ENCODE data around the gene STXBP6. TPM values are rescaled to one million over a fixed set of nuclear protein-coding genes. Genes with fewer than 3 reads are reported as not detected.

STXBP6 gene
- total RNA-seq, 1 donor from 2014 or later: 6.8 TPM

GRCh38 chr14:25006031-25006430 is 43.9 kb downstream of the STXBP6 start:
- H3K9me3 Mint-ChIP-seq: peaks cover 3% of the 10 kb centered on the region
- H3K27ac Mint-ChIP-seq (ENCODE audit: unreplicated experiment): no peak overlapping the region
- TF ChIP-seq, protein P1, sequence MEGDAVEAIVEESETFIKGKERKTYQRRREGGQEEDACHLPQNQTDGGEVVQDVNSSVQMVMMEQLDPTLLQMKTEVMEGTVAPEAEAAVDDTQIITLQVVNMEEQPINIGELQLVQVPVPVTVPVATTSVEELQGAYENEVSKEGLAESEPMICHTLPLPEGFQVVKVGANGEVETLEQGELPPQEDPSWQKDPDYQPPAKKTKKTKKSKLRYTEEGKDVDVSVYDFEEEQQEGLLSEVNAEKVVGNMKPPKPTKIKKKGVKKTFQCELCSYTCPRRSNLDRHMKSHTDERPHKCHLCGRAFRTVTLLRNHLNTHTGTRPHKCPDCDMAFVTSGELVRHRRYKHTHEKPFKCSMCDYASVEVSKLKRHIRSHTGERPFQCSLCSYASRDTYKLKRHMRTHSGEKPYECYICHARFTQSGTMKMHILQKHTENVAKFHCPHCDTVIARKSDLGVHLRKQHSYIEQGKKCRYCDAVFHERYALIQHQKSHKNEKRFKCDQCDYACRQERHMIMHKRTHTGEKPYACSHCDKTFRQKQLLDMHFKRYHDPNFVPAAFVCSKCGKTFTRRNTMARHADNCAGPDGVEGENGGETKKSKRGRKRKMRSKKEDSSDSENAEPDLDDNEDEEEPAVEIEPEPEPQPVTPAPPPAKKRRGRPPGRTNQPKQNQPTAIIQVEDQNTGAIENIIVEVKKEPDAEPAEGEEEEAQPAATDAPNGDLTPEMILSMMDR (conservative IDR thresholded peaks at IDR 0.05): no peak
- H3K4me3 Mint-ChIP-seq: no peak overlapping the region
- no peak for DNase-seq (ENCODE audit: low read depth, low spot score)
- H3K27me3 Mint-ChIP-seq (ENCODE audit: low read depth): no peaks in the 10 kb centered on the region
- peaks cover 25% of the 10 kb centered on the region for H3K4me1 Mint-ChIP-seq
- peaks cover 3% of the 10 kb centered on the region for H3K36me3 Mint-ChIP-seq (ENCODE audit: low read depth)

DNA sequence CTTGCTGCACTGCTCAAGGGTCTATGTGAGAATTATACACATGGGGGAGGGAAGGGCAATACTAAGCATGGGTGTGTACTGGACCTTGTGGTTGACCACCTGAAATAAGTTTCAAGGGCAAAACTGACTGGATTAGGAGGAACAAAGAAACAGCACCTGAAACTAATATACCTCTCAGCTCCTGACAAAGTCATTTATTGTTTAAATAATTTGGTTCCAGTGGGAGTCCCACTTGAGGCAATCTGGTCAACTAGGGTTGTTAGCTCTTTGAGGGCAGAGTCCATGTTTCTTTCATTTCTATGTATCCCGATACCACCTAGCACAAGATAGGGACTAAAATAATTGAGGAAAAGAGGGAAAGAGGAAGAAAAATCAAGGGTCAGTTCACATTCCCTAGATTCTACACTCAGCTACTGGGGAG is 45.5 kb downstream of the STXBP6 start:
- H3K4me3 Mint-ChIP-seq: no peak overlapping the region
- TF ChIP-seq, protein P1 (conservative IDR thresholded peaks at IDR 0.05): no peak
- peaks cover 6% of the 10 kb centered on the region for H3K9me3 Mint-ChIP-seq
- peaks cover 20% of the 10 kb centered on the region for H3K4me1 Mint-ChIP-seq
- H3K36me3 Mint-ChIP-seq (ENCODE audit: low read depth): peaks cover 7% of the 10 kb centered on the region
- DNase-seq (ENCODE audit: low read depth, low spot score): no peak
- H3K27me3 Mint-ChIP-seq (ENCODE audit: low read depth): no peaks in the 10 kb centered on the region
- no peak overlapping the region for H3K27ac Mint-ChIP-seq (ENCODE audit: unreplicated experiment)

DNA sequence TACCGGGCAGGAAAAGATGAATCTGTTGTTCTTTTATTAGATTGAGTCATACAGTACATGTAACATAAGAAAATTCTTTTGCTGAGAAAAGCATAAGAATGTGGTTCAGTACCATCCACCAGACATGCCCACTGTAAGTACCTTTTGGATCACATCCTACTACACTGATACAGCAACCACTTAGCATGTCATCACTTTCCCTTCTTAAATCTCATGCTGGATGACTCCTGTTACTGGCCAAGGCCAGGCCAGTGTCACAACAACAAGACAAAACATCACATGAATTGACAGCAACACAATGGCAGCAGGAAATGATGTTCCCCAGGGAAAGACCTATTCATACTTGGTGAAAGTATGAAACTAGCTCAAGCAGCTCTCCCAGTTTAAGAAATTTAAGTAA is 46.4 kb downstream of the STXBP6 start:
- Mint-ChIP-seq H3K4me3 (no peak overlapping the region), H3K27ac (ENCODE audit: unreplicated experiment) (no peak overlapping the region), H3K4me1 (peaks cover 19% of the 10 kb centered on the region), H3K9me3 (peaks cover 7% of the 10 kb centered on the region), H3K36me3 (ENCODE audit: low read depth) (peaks cover 7% of the 10 kb centered on the region), H3K27me3 (ENCODE audit: low read depth) (no peaks in the 10 kb centered on the region)
- DNase-seq (ENCODE audit: low read depth, low spot score): no peak
- TF ChIP-seq, protein P1 (conservative IDR thresholded peaks at IDR 0.05): no peak

DNA sequence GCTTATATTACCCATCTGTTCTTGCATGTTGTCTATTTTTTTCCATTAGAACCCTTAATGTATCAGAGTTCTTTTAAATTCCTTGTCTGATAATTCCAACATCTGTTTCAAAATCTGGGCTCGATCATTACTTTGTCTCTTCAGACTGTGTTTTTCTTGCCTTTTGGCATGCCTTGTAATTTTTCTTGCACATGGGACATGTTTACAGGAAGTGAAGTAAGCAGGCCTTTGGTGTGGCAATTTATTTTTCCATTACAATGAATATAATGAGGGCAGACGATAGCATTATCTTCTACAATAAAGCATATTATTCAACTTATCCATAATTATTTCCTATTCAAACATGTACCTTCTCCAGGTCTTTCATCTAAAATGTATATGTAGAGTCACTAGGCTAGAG is 48.3 kb downstream of the STXBP6 start:
- H3K4me3 Mint-ChIP-seq: no peak overlapping the region
- H3K27me3 Mint-ChIP-seq (ENCODE audit: low read depth): no peaks in the 10 kb centered on the region
- H3K4me1 Mint-ChIP-seq: peaks cover 27% of the 10 kb centered on the region
- H3K36me3 Mint-ChIP-seq (ENCODE audit: low read depth): peaks cover 7% of the 10 kb centered on the region
- no peak for DNase-seq (ENCODE audit: low read depth, low spot score)
- H3K27ac Mint-ChIP-seq (ENCODE audit: unreplicated experiment): no peak overlapping the region
- peaks cover 7% of the 10 kb centered on the region for H3K9me3 Mint-ChIP-seq
- TF ChIP-seq, protein P1 (conservative IDR thresholded peaks at IDR 0.05): no peak

- peaks cover 27% of the 10 kb centered on the region for H3K4me1 Mint-ChIP-seq
- H3K36me3 Mint-ChIP-seq (ENCODE audit: low read depth): peaks cover 7% of the 10 kb centered on the region
- peaks cover 7% of the 10 kb centered on the region for H3K9me3 Mint-ChIP-seq
- DNase-seq (ENCODE audit: low read depth, low spot score): no peak
- no peak overlapping the region for H3K27ac Mint-ChIP-seq (ENCODE audit: unreplicated experiment)
- TF ChIP-seq, protein P1 (conservative IDR thresholded peaks at IDR 0.05): no peak
- no peak overlapping the region for H3K4me3 Mint-ChIP-seq
- H3K27me3 Mint-ChIP-seq (ENCODE audit: low read depth): no peaks in the 10 kb centered on the region
Observed at GRCh38 chr14:25001156-25001555, 48.8 kb downstream of the STXBP6 start.

DNA sequence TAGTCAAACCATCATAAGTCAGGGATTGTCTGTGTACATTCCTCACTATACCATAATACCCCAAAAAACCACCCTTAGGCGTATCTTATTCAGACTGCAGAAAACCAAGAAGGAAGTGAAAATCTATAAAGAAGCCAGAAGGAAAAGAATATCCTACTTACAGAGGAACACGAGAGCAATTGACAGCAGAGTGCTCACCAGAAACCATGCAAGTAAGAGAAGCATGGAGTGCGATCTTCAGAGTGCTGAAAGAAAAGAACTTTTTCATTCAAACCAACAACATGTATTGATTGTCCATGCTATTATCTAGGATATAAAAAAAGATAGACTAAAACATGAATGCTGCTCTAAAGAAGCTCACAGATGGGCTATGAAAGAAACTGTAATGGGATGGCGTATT is 50.8 kb downstream of the STXBP6 start:
- Mint-ChIP-seq H3K4me1 (peaks cover 36% of the 10 kb centered on the region), H3K36me3 (ENCODE audit: low read depth) (peaks cover 7% of the 10 kb centered on the region), H3K9me3 (peaks cover 7% of the 10 kb centered on the region), H3K27me3 (ENCODE audit: low read depth) (no peaks in the 10 kb centered on the region), H3K4me3 (no peak overlapping the region), H3K27ac (ENCODE audit: unreplicated experiment) (no peak overlapping the region)
- TF ChIP-seq, protein P1 (conservative IDR thresholded peaks at IDR 0.05): no peak
- DNase-seq (ENCODE audit: low read depth, low spot score): no peak
